A673 (cell line): ENCODE measurements around the gene EHD3.

Source experiments
- CTCF ChIP-seq: fragments of 300-800, 200-600 bp; sonication (generic); conservative IDR thresholded peaks from 2 replicates; pipeline ENCODE4 v1.5.1; 2017; ENCODE audit warnings: low read depth, mild to moderate bottlenecking, antibody characterized with exemption, low read length, moderate library complexity, mixed read lengths
- EZH2 ChIP-seq: fragments of 200-600 bp; sonication (generic); IDR thresholded peaks from 2 replicates; pipeline ENCODE4 v1.6.1; 2017; ENCODE audit warnings: borderline replicate concordance, low read depth, mild to moderate bottlenecking, mixed read lengths, antibody characterized with exemption, low read length; ENCODE audit not compliant: poor library complexity, severe bottlenecking

GRCh38 chr2:31259075-31259474 is 25.1 kb downstream of the EHD3 start:
- TF ChIP-seq CTCF (no peak), EZH2 (no peak)
